Measurements from ENCODE around the gene VSTM2B.

GRCh38 chr19:29598036-29598435, 72.2 kb downstream of the VSTM2B start:
- TF ChIP-seq CTCF (IDR thresholded peaks at IDR 0.05), result no peak
- no peak for TF ChIP-seq POLR2A (IDR thresholded peaks at IDR 0.05)

Measured in heart left ventricle (tissue), 13 donors.